ENCODE data around the gene DCAF11.

The DCAF11 gene

GRCh38 chr14:24151404-24152080, 37.0 kb downstream of the DCAF11 start:
- H3K4me3 ChIP-seq (ENCODE audit: low read depth, low read length), result no peak overlapping the region
- CTCF ChIA-PET, result interaction anchor here (1.3 kb wide), 1 partner anchor 9 kb away, joined by 10 read pairs; the partner anchor contains the start of gene IRF9
- H3K9me3 ChIP-seq (ENCODE audit: control insufficient read depth, insufficient read depth, low read depth, low read length), result no peaks in the 10 kb centered on the region
- POLR2A ChIA-PET, result interaction anchor here (1.0 to 3.3 kb wide), 4 partner anchors 9 to 36 kb away, joined by 3 to 20 read pairs (median 3); partner anchors contain the start of genes EMC9 and IRF9
- peaks cover 5% of the 10 kb centered on the region for H3K4me1 ChIP-seq (ENCODE audit: control insufficient read depth, insufficient read depth, low read length)
- no peak for TF ChIP-seq ZSCAN23 (tag by site-specific recombination; IDR thresholded peaks at IDR 0.05)
- TF ChIP-seq ZNF510 (tag by site-specific recombination; IDR thresholded peaks at IDR 0.05; ENCODE audit: insufficient replicate concordance), result no peak
- TF ChIP-seq ZBTB10 (tag by site-specific recombination; IDR thresholded peaks at IDR 0.05), result no peak
- TF ChIP-seq ZEB2 (tag by site-specific recombination; IDR thresholded peaks at IDR 0.05), result no peak
- no peak for TF ChIP-seq ZIC2 (tag by site-specific recombination; IDR thresholded peaks at IDR 0.05)
- no peak for TF ChIP-seq ZNF404 (tag by site-specific recombination; IDR thresholded peaks at IDR 0.05)
- no peak for TF ChIP-seq HOXC10 (CRISPR knock-in tag; IDR thresholded peaks at IDR 0.05)
- TF ChIP-seq ZNF513 (tag by site-specific recombination; IDR thresholded peaks at IDR 0.05), result no peak
- no peak for TF ChIP-seq ZNF791 (tag by site-specific recombination; IDR thresholded peaks at IDR 0.05)
- TF ChIP-seq SP3 (tag by site-specific recombination; IDR thresholded peaks at IDR 0.05), result no peak
- TF ChIP-seq, protein P1, sequence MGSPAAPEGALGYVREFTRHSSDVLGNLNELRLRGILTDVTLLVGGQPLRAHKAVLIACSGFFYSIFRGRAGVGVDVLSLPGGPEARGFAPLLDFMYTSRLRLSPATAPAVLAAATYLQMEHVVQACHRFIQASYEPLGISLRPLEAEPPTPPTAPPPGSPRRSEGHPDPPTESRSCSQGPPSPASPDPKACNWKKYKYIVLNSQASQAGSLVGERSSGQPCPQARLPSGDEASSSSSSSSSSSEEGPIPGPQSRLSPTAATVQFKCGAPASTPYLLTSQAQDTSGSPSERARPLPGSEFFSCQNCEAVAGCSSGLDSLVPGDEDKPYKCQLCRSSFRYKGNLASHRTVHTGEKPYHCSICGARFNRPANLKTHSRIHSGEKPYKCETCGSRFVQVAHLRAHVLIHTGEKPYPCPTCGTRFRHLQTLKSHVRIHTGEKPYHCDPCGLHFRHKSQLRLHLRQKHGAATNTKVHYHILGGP (tag by site-specific recombination; IDR thresholded peaks at IDR 0.05), result no peak
- no peak for TF ChIP-seq ZNF132 (tag by site-specific recombination; IDR thresholded peaks at IDR 0.05; ENCODE audit: borderline replicate concordance)
- TF ChIP-seq, protein P2, sequence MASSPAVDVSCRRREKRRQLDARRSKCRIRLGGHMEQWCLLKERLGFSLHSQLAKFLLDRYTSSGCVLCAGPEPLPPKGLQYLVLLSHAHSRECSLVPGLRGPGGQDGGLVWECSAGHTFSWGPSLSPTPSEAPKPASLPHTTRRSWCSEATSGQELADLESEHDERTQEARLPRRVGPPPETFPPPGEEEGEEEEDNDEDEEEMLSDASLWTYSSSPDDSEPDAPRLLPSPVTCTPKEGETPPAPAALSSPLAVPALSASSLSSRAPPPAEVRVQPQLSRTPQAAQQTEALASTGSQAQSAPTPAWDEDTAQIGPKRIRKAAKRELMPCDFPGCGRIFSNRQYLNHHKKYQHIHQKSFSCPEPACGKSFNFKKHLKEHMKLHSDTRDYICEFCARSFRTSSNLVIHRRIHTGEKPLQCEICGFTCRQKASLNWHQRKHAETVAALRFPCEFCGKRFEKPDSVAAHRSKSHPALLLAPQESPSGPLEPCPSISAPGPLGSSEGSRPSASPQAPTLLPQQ (tag by site-specific recombination; IDR thresholded peaks at IDR 0.05), result no peak
- TF ChIP-seq SCRT1 (tag by site-specific recombination; IDR thresholded peaks at IDR 0.05; ENCODE audit: borderline replicate concordance), result no peak
- TF ChIP-seq ZNF830 (tag by site-specific recombination; IDR thresholded peaks at IDR 0.05; ENCODE audit: low read depth), result no peak
- no peak for TF ChIP-seq ZNF792 (tag by site-specific recombination; IDR thresholded peaks at IDR 0.05)
- no peak for TF ChIP-seq ZNF221 (tag by site-specific recombination; IDR thresholded peaks at IDR 0.05; ENCODE audit: borderline replicate concordance)
- no peak overlapping the region for H3K27ac ChIP-seq (ENCODE audit: extremely low read depth, low read depth, low read length)
- peaks cover 50 to 73% of the 10 kb centered on the region in 2 experiments for H3K36me3 ChIP-seq (ENCODE audit: control insufficient read depth in 2 of 2, insufficient read depth in 1 of 2, low read length in 2 of 2)

- Histone ChIP-seq H3K36me3 (ENCODE audit: control insufficient read depth in 2 of 2, insufficient read depth in 1 of 2, low read length in 2 of 2) (peaks cover 50 to 80% of the 10 kb centered on the region in 2 experiments), H3K4me3 (ENCODE audit: low read depth, low read length) (no peak overlapping the region), H3K27ac (ENCODE audit: extremely low read depth, low read depth, low read length) (no peak overlapping the region), H3K4me1 (ENCODE audit: control insufficient read depth, insufficient read depth, low read length) (no peaks in the 10 kb centered on the region), H3K9me3 (ENCODE audit: control insufficient read depth, insufficient read depth, low read depth, low read length) (no peaks in the 10 kb centered on the region)
- CTCF ChIA-PET, result interaction anchor here (1.7 kb wide), 1 partner anchor 97 kb away, joined by 9 read pairs; no protein-coding TSS in a partner anchor
- POLR2A ChIA-PET, result interaction anchor here (1.2 to 2.9 kb wide), 4 partner anchors 9 to 40 kb away, joined by 3 to 8 read pairs (median 5); partner anchors contain the start of genes EMC9, PSME2 and TM9SF1
- TF ChIP-seq ZNF843 (tag by site-specific recombination; IDR thresholded peaks at IDR 0.05) (no peak), ZNF664 (tag by site-specific recombination; IDR thresholded peaks at IDR 0.05) (no peak), PRDM4 (tag by site-specific recombination; IDR thresholded peaks at IDR 0.05) (no peak), ZNF335 (tag by site-specific recombination; conservative IDR thresholded peaks at IDR 0.05) (no peak), ZSCAN18 (tag by site-specific recombination; IDR thresholded peaks at IDR 0.05) (no peak), ZNF777 (tag by site-specific recombination; IDR thresholded peaks at IDR 0.05; ENCODE audit: borderline replicate concordance) (no peak), ZNF350 (tag by site-specific recombination; IDR thresholded peaks at IDR 0.05) (no peak)
Observed at GRCh38 chr14:24155100-24155499, 40.5 kb downstream of the DCAF11 start.
